HCT116 (cell line): ENCODE measurements around the gene MT1X. TPM values are rescaled to one million over a fixed set of nuclear protein-coding genes. Genes with fewer than 3 reads are reported as not detected.
A peak's percentile ranks its signal among the peaks of the same experiment; 100 is the strongest.

Experiments
- ATAC-seq: fragments of 200-7000 bp; cut with Tn5 transposase; 2 replicates; pipeline ENCODE4 v1.9.1; 2020; ENCODE audit warnings: mild to moderate bottlenecking, moderate library complexity
- BruUV-seq: library from RNA; stranded (reverse); fragments of 400-500 nt; replicated peaks from 2 replicates; lab custom pipeline; 2021; lab: Mats Ljungman, UMichigan
- CTCF ChIA-PET: fragments of 300-600 bp; sonication (Branson Sonifier 250); formaldehyde crosslinking; loops from one replicate; lab custom pipeline; 2021; ENCODE audit warnings: antibody characterized with exemption; lab: Charles Lee
- POLR2A ChIA-PET: fragments of 300-600, 350-600 bp; sonication (Branson Sonifier 250); formaldehyde crosslinking; loops from one replicate; lab custom pipeline; 2021; ENCODE audit warnings: antibody characterized with exemption; lab: Charles Lee
- RAD21 ChIA-PET, 2 experiments: fragments of 300-600 bp; sonication (Branson Sonifier 250); formaldehyde crosslinking; loops; one replicate each; lab custom pipeline; 2023; ENCODE audit warnings: low total read pairs in 2 of 2; ENCODE audit not compliant: uncharacterized antibody in 2 of 2, unreplicated experiment in 2 of 2, low non-redundant PET in 1 of 2; lab: Charles Lee
- DNase-seq: peaks from one replicate; pipeline ENCODE4 v3.0.0-alpha.2; 2010; ENCODE audit warnings: low read depth, low spot score
- H2AFZ ChIP-seq: fragments of 200-600 bp; shearing (Covaris generic), sonication (generic); 2 replicates; pipeline ENCODE4 v1.6.1; 2017; ENCODE audit warnings: low read depth, mixed run types, mixed read lengths, antibody characterized with exemption, low read length; ENCODE audit not compliant: poor library complexity, severe bottlenecking
- H3K27ac ChIP-seq: 2 replicates; pipeline ENCODE4 v1.5.1; 2012; ENCODE audit warnings: low read depth, low read length
- H3K27me3 ChIP-seq: fragments of 200-600 bp; sonication (generic); 2 replicates; pipeline ENCODE4 v1.6.1; 2016; ENCODE audit warnings: mixed run types, low read length, mixed read lengths; ENCODE audit not compliant: insufficient read depth
- H3K36me3 ChIP-seq, 2 experiments: fragments of 200-500 bp in 1 of 2; fragments of 200-600 bp in 1 of 2; sonication (Bioruptor generic) in 1 of 2; sonication (generic) in 1 of 2; 2 replicates each; pipeline versions ENCODE4 v1.5.1 to v1.6.1; 2014 to 2016; ENCODE audit warnings: low read length in 2 of 2, inconsistent platforms in 1 of 2, mixed read lengths in 1 of 2, mixed run types in 1 of 2; ENCODE audit not compliant: insufficient read depth in 2 of 2, control insufficient read depth in 1 of 2
- H3K4me1 ChIP-seq, 2 experiments: fragments of 200-600 bp in 1 of 2; sonication (generic) in 1 of 2; 2 replicates each; pipeline versions ENCODE4 v1.5.1 to v1.6.1; 2012 to 2017; ENCODE audit warnings: low read length in 2 of 2, inconsistent platforms in 1 of 2, mild to moderate bottlenecking in 1 of 2, mixed read lengths in 1 of 2, mixed run types in 1 of 2, moderate library complexity in 1 of 2; ENCODE audit not compliant: insufficient read depth in 2 of 2, control insufficient read depth in 1 of 2
- H3K4me2 ChIP-seq: fragments of 200-600 bp; sonication (generic); 2 replicates; pipeline ENCODE4 v1.6.1; 2017; ENCODE audit warnings: mixed run types, low read length, mixed read lengths
- H3K4me3 ChIP-seq, 2 experiments: fragments of 200-600 bp in 1 of 2; sonication (generic) in 1 of 2; replicated peaks in 1 of 2; 2 replicates each; pipeline ENCODE4 v1.5.1; 2011 to 2016; ENCODE audit warnings: low read length in 2 of 2, control low read depth in 1 of 2, low read depth in 1 of 2, mild to moderate bottlenecking in 1 of 2, mixed read lengths in 1 of 2, mixed run types in 1 of 2
- H3K79me2 ChIP-seq: fragments of 200-600 bp; sonication (generic); 2 replicates; pipeline ENCODE4 v1.6.1; 2017; ENCODE audit warnings: mild to moderate bottlenecking, mixed run types, low read length, moderate library complexity, mixed read lengths; ENCODE audit not compliant: insufficient read depth
- H3K9ac ChIP-seq: fragments of 200-600 bp; sonication (generic); 2 replicates; pipeline ENCODE4 v1.6.1; 2016; ENCODE audit warnings: low read length, mixed read lengths
- H3K9me2 ChIP-seq: fragments of 200-600 bp; sonication (generic), shearing (Covaris generic); 2 replicates; pipeline ENCODE4 v1.6.1; 2017; ENCODE audit warnings: mixed run types, mild to moderate bottlenecking, moderate library complexity; ENCODE audit not compliant: insufficient read depth
- H3K9me3 ChIP-seq, 2 experiments: fragments of 200-500 bp in 1 of 2; fragments of 200-600 bp in 1 of 2; sonication (Bioruptor generic) in 1 of 2; sonication (generic) in 1 of 2; 2 replicates each; pipeline ENCODE4 v1.6.1; 2014 to 2017; ENCODE audit warnings: low read length in 2 of 2, mixed read lengths in 2 of 2, inconsistent platforms in 1 of 2, low read depth in 1 of 2, mild to moderate bottlenecking in 1 of 2, mixed run types in 1 of 2, moderate library complexity in 1 of 2; ENCODE audit not compliant: control insufficient read depth in 1 of 2, insufficient read depth in 1 of 2
- H4K20me1 ChIP-seq: fragments of 200-600 bp; sonication (generic), shearing (Covaris generic); 2 replicates; pipeline ENCODE4 v1.6.1; 2017; ENCODE audit warnings: mixed run types, mild to moderate bottlenecking, moderate library complexity; ENCODE audit not compliant: insufficient read depth
- CBX3 ChIP-seq: IDR thresholded peaks from 2 replicates; pipeline ENCODE4 v1.6.1; 2012; ENCODE audit warnings: low read depth
- CEBPB ChIP-seq: IDR thresholded peaks from 2 replicates; pipeline ENCODE4 v1.6.1; 2012; ENCODE audit warnings: low read depth
- CTCF ChIP-seq, 3 experiments: fragments of 200-600 bp in 1 of 3; sonication (generic) in 1 of 3; IDR thresholded peaks in 2 of 3; conservative IDR thresholded peaks in 1 of 3; 2 replicates each; pipeline ENCODE4 v1.5.1; 2012 to 2017; ENCODE audit warnings: low read depth in 2 of 3, low read length in 2 of 3, antibody characterized with exemption in 1 of 3, borderline replicate concordance in 1 of 3, control low read depth in 1 of 3, mild to moderate bottlenecking in 1 of 3, mixed read lengths in 1 of 3, mixed run types in 1 of 3, moderate library complexity in 1 of 3; ENCODE audit not compliant: insufficient read depth in 1 of 3
- EGR1 ChIP-seq: IDR thresholded peaks from 2 replicates; pipeline ENCODE4 v1.6.1; 2012; ENCODE audit warnings: low read depth
- ELF1 ChIP-seq: IDR thresholded peaks from 2 replicates; pipeline ENCODE4 v1.6.1; 2012; ENCODE audit warnings: low read depth, borderline replicate concordance
- EZH2 ChIP-seq: fragments of 200-600 bp; sonication (generic); IDR thresholded peaks from 2 replicates; pipeline ENCODE4 v1.6.1; 2017; ENCODE audit warnings: antibody characterized with exemption, mixed run types
- EZH2phosphoT487 ChIP-seq: fragments of 200-600 bp; IDR thresholded peaks from 2 replicates; pipeline ENCODE4 v1.6.1; 2018; ENCODE audit warnings: antibody characterized with exemption, borderline replicate concordance
- JUND ChIP-seq: IDR thresholded peaks from 2 replicates; pipeline ENCODE4 v1.6.1; 2012
- MAX ChIP-seq: IDR thresholded peaks from 2 replicates; pipeline ENCODE4 v1.6.1; 2012
- POLR2A ChIP-seq: IDR thresholded peaks from 2 replicates; pipeline ENCODE4 v1.7.0; 2011; ENCODE audit warnings: borderline replicate concordance; ENCODE audit not compliant: insufficient read depth, insufficient read length; ENCODE audit errors: extremely low read depth
- POLR2AphosphoS5 ChIP-seq: IDR thresholded peaks from 2 replicates; pipeline ENCODE4 v1.6.1; 2011; ENCODE audit warnings: mild to moderate bottlenecking, low read depth, low read length, moderate library complexity
- SIN3A ChIP-seq: IDR thresholded peaks from 2 replicates; pipeline ENCODE4 v1.6.1; 2012; ENCODE audit warnings: low read depth
- SRF ChIP-seq: IDR thresholded peaks from 2 replicates; pipeline ENCODE4 v1.6.1; 2012; ENCODE audit warnings: low read depth
- TCF7L2 ChIP-seq: IDR thresholded peaks from 2 replicates; pipeline ENCODE4 v1.7.0; 2011; ENCODE audit warnings: borderline replicate concordance, inconsistent platforms; ENCODE audit not compliant: insufficient read depth, insufficient read length; ENCODE audit errors: extremely low read depth
- YY1 ChIP-seq: IDR thresholded peaks from 2 replicates; pipeline ENCODE4 v1.6.1; 2011; ENCODE audit warnings: low read length, low read depth, moderate library complexity, mild to moderate bottlenecking; ENCODE audit not compliant: insufficient replicate concordance; ENCODE audit errors: extremely low read depth
- ZBTB33 ChIP-seq: IDR thresholded peaks from 2 replicates; pipeline ENCODE4 v1.6.1; 2011; ENCODE audit warnings: mild to moderate bottlenecking, low read length, moderate library complexity; ENCODE audit not compliant: insufficient replicate concordance; ENCODE audit errors: extremely low read depth
- ZFX ChIP-seq: fragments of 450-650 bp; IDR thresholded peaks from 2 replicates; pipeline ENCODE4 v1.6.1; 2017
- ZNF274 ChIP-seq: fragments of 200-500 bp; sonication (Bioruptor generic); IDR thresholded peaks from 2 replicates; pipeline ENCODE4 v1.6.1; 2014; ENCODE audit warnings: mild to moderate bottlenecking, low read depth, low read length, inconsistent platforms
- intact Hi-C: fragments of 100-400 bp; cut with micrococcal nuclease; formaldehyde crosslinking; loops from 2 replicates; pipeline ENCODE4 v1.10.0; 2022
- total RNA-seq: library from RNA; stranded (reverse); gene quantifications from one replicate; pipeline ENCODE4 v1.2.1, GENCODE V29; 2021; ENCODE audit not compliant: unreplicated experiment
- TF ChIP-seq, protein P1 (sequence below): IDR thresholded peaks from 2 replicates; pipeline ENCODE4 v1.6.1; 2012

Gene MT1X
- total RNA-seq, 1 experiment from 2014 or later, result 50.2 TPM

- BruUV-seq, result no TSS peak
- H3K4me2 ChIP-seq, result no peak overlapping the region
Observed at GRCh38 chr16:56636616-56637413, 45.5 kb upstream of the MT1X start.

More at GRCh38 chr16:56636616-56637413, 45.5 kb upstream of the MT1X start:
- Histone ChIP-seq H3K9me2 (no peaks in the 10 kb centered on the region), H2AFZ (no peak overlapping the region), H3K4me3 (no peak overlapping the region), H3K27ac (no peak overlapping the region)
- TF ChIP-seq ELF1 (no peak), SIN3A (no peak), CTCF (IDR thresholded peaks at IDR 0.05 in 2 of 3, conservative IDR thresholded peaks at IDR 0.05 in 1 of 3; ENCODE audit: borderline replicate concordance in 1 of 3, insufficient read depth in 1 of 3, low read depth in 2 of 3, low read length in 2 of 3) (no peak), CBX3 (no peak), YY1 (no peak), EZH2 (no peak), SRF (no peak), MAX (no peak), ZFX (no peak), CEBPB (no peak), POLR2AphosphoS5 (no peak), POLR2A (no peak), JUND (no peak), TCF7L2 (no peak), ZNF274 (no peak), EZH2phosphoT487 (no peak), EGR1 (no peak), ZBTB33 (no peak)
- TF ChIP-seq, protein P1, sequence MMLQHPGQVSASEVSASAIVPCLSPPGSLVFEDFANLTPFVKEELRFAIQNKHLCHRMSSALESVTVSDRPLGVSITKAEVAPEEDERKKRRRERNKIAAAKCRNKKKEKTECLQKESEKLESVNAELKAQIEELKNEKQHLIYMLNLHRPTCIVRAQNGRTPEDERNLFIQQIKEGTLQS, result no peak
- TF ChIP-seq, all 23 proteins: peak for 0
- peaks cover 0 to 3% of the 10 kb centered on the region in 2 experiments; a peak in 1 of 4 replicates for H3K4me1 ChIP-seq
- no peaks in the 10 kb centered on the region for H3K9me3 ChIP-seq
- ChIA-PET CTCF (no interaction called here), POLR2A (interaction anchor here (1.5 to 1.9 kb wide), 2 partner anchors 10 to 11 kb away, joined by 4 to 8 read pairs; partner anchors contain the start of gene MT1E), RAD21 (no interaction called here)
- ATAC-seq (0 out of 2 replicates have a peak, but pooled peaks have one; percentile 52), DNase-seq (no peak)
- intact Hi-C loops, result no loop called here
- no peak overlapping the region for H3K9ac ChIP-seq
- H4K20me1 ChIP-seq, result no peaks in the 10 kb centered on the region
- H3K36me3 ChIP-seq, result no peaks in the 10 kb centered on the region
- no peaks in the 10 kb centered on the region for H3K79me2 ChIP-seq
- H3K27me3 ChIP-seq, result no peaks in the 10 kb centered on the region
